Adrenal gland (tissue), 12 donors: ENCODE measurements around the gene ZNF552. TPM values are rescaled to one million over a fixed set of nuclear protein-coding genes. Genes with fewer than 3 reads are reported as not detected.
"Not testable (repeated sequence)": the region's sequence is repeated elsewhere in the genome, so short reads cannot be mapped to it uniquely, and the experiment has no call there.

Source experiments
- DNase-seq, 7 donors: peaks; one replicate each; pipeline ENCODE4 v3.0.0-alpha.2; 2019 to 2020
- H3K27ac ChIP-seq, 5 donors: fragments of 200-600 bp; sonication (generic) in 4 of 5; 1 replicate in 3 of 5; 2 replicates in 2 of 5; pipeline versions ENCODE4 v1.5.1 to v1.8.0; 2016 to 2020; ENCODE audit warnings: mild to moderate bottlenecking in 1 of 5
- H3K27me3 ChIP-seq: fragments of 200-600 bp; 2 replicates; pipeline ENCODE4 v1.8.0; 2021
- H3K36me3 ChIP-seq, 2 donors: fragments of 200-600 bp; replicated peaks in 1 of 2; 1 replicate in 1 of 2; 2 replicates in 1 of 2; pipeline versions ENCODE4 v1.5.1 to v1.8.0; 2018 to 2022
- H3K4me1 ChIP-seq, 2 donors: fragments of 200-600 bp; replicated peaks in 1 of 2; 1 replicate in 1 of 2; 2 replicates in 1 of 2; pipeline versions ENCODE4 v1.5.1 to v1.8.0; 2018 to 2021
- H3K4me3 ChIP-seq, 4 donors: fragments of 200-600 bp; sonication (generic) in 3 of 4; one replicate each; pipeline ENCODE4 v1.5.1; 2016 to 2018
- H3K9me3 ChIP-seq, 3 donors: fragments of 200-600 bp; sonication (generic) in 1 of 3; replicated peaks in 1 of 3; 1 replicate in 2 of 3; 2 replicates in 1 of 3; pipeline versions ENCODE4 v1.5.1 to v1.8.0; 2016 to 2021
- CTCF ChIP-seq, 6 experiments: fragments of 450-650 bp in 4 of 6; fragments of 200-600 bp in 2 of 6; sonication (generic) in 1 of 6; IDR thresholded peaks; 1 replicate in 5 of 6; 2 replicates in 1 of 6; pipeline versions ENCODE4 v1.5.1 to v1.8.0; 2016 to 2021; ENCODE audit warnings: antibody characterized with exemption in 6 of 6, mild to moderate bottlenecking in 2 of 6, moderate library complexity in 1 of 6
- POLR2A ChIP-seq, 2 donors: fragments of 450-650 bp; IDR thresholded peaks; one replicate each; pipeline ENCODE4 v1.6.1; 2017; ENCODE audit warnings: antibody characterized with exemption in 2 of 2, mild to moderate bottlenecking in 2 of 2, moderate library complexity in 1 of 2
- WGBS, 4 donors: extraction: QIAGEN DNeasy Blood & Tissue Kit in 2 of 4; methylation state at CpG; one replicate each; pipeline versions ENCODE4 v1.1.5 to v1.1.7; 2013 to 2017; 5-methylcytosine and 5-hydroxymethylcytosine counted together
- intact Hi-C, 2 donors: fragments of 100-400 bp; cut with DNase I; formaldehyde crosslinking; loops; one replicate each; pipeline versions ENCODE4 v1.14.1 to v1.15.0; 2022 to 2023
- polyA plus RNA-seq, 3 donors: library from polyadenylated mRNA; stranded (reverse); fragments of 200-250 nt in 2 of 3; fragments of 350-450 nt in 1 of 3; fragmentation: Illumina TruSeq in 1 of 3; extraction: RNeasy Lipid Tissue Mini Kit (QIAGEN cat#74804) in 1 of 3; gene quantifications; one replicate each; pipeline ENCODE4 v1.2.3, GENCODE V29; 2013 to 2014
- total RNA-seq, 9 donors: library from RNA; depleted of rRNA in 4 of 9; stranded (reverse); fragments of >200 nt in 4 of 9; fragments of 120-200 nt in 1 of 9; fragmentation: NEBNext Ultra II Directional in 1 of 9; extraction: Animal tissue kit (Norgen Biotek cat#: 25700) in 1 of 9; gene quantifications; one replicate each; pipeline versions ENCODE4 v1.1.0 to v1.2.4, GENCODE V29; 2013 to 2023
- donor health status: healthy with polysubstance abuse.
- donor health status: Bipolar disorder and iron deficiency.
- donor health status: DM: yes; HTN: yes; CAD: no.
- donor health status: DM: no; HTN: no; CAD: no.
- donor health status: DM: no; HTN: no; CAD: no.
- donor health status: DM: yes; HTN: yes; CAD: no.

The ZNF552 gene
- total and polyA plus RNA-seq, 12 donors: 0.66 to 10.5 (median 4.2) TPM

GRCh38 chr19:57816652-57817051 is 1.9 kb upstream of the ZNF552 start:
- H3K4me3 ChIP-seq: no peak overlapping the region
- no peaks in the 10 kb centered on the region for H3K27me3 ChIP-seq
- 82 to 92% (median 89%) methylated on average over 7 of the region's 7 CpGs for WGBS, 4 donors
- no peaks in the 10 kb centered on the region for H3K36me3 ChIP-seq
- peaks cover 10 to 22% of the 10 kb centered on the region in 2 donors for H3K4me1 ChIP-seq
- intact Hi-C loops: loop anchor here in 1 of 2 donors (10.0 kb wide), 1 partner anchor 72 kb away; the partner anchor contains the start of gene ZNF776
- no peaks in the 10 kb centered on the region for H3K9me3 ChIP-seq
- H3K27ac ChIP-seq: no peak overlapping the region
- no peak for DNase-seq
- no peak for TF ChIP-seq CTCF (IDR thresholded peaks at IDR 0.05)
- TF ChIP-seq POLR2A (IDR thresholded peaks at IDR 0.05): no peak

GRCh38 chr19:57815247-57816075 is 748 bp upstream of the ZNF552 start:
- Histone ChIP-seq H3K9me3 (no peaks in the 10 kb centered on the region), H3K27ac (peak overlapping the region in 2 of 5 donors; percentile 21 to 85), H3K4me3 (peak overlapping the region in 1 of 4 donors; percentile 71), H3K27me3 (no peaks in the 10 kb centered on the region), H3K4me1 (peaks cover 10 to 15% of the 10 kb centered on the region in 2 donors), H3K36me3 (no peaks in the 10 kb centered on the region)
- WGBS, 4 donors: 87 to 93% (median 91%) methylated on average over 10 to 17 of the region's 17 CpGs
- DNase-seq: no peak
- no peak for TF ChIP-seq CTCF (IDR thresholded peaks at IDR 0.05)
- no peak for TF ChIP-seq POLR2A (IDR thresholded peaks at IDR 0.05)
- intact Hi-C loops: loop anchor here in 1 of 2 donors (10.0 kb wide), 1 partner anchor 71 kb away; the partner anchor contains the start of gene ZNF776

- Histone ChIP-seq H3K9me3 (no peaks in the 10 kb centered on the region), H3K4me3 (peak overlapping the region; percentile 51 to 94 (median 80)), H3K27me3 (no peaks in the 10 kb centered on the region), H3K36me3 (peaks cover 0 to 11% of the 10 kb centered on the region in 2 donors), H3K27ac (peak overlapping the region; percentile 43 to 89 (median 78)), H3K4me1 (peaks cover 10% of the 10 kb centered on the region in 2 donors)
- DNase-seq: peak in 2 of 7 donors; percentile 26 to 36
- intact Hi-C loops: loop anchor here in 1 of 2 donors (10.0 kb wide), 1 partner anchor 69 kb away; the partner anchor contains the start of gene ZNF776
- TF ChIP-seq CTCF (IDR thresholded peaks at IDR 0.05) (no peak), POLR2A (IDR thresholded peaks at IDR 0.05) (no peak)
- WGBS, 4 donors: 18 to 28% (median 24%) methylated on average over 13 of the region's 13 CpGs
These were observed 701 bp downstream of the ZNF552 start for GRCh38 chr19:57813919-57814504.

GRCh38 chr19:57812975-57813820 is 1.5 kb downstream of the ZNF552 start:
- H3K4me1 ChIP-seq: peaks cover 10% of the 10 kb centered on the region in 2 donors
- peaks cover 0 to 15% of the 10 kb centered on the region in 2 donors for H3K36me3 ChIP-seq
- intact Hi-C loops: loop anchor here in 1 of 2 donors (10.0 kb wide), 1 partner anchor 68 kb away; the partner anchor contains the start of gene ZNF776
- not testable (repeated sequence) for H3K9me3 ChIP-seq, DNase-seq, H3K27me3 ChIP-seq
- peak overlapping the region in 1 of 5 donors; percentile 20 for H3K27ac ChIP-seq
- WGBS, 4 donors: 92 to 94% (median 92%) methylated on average over 9 to 13 of the region's 13 CpGs
- H3K4me3 ChIP-seq: peak overlapping the region in 1 of 4 donors; percentile 71
